ENCODE data around the gene RAB11FIP3.

RAB11FIP3 gene

GRCh38 chr16:555528-556473 is 130.4 kb downstream of the RAB11FIP3 start:
- Histone ChIP-seq H3K27me3 (ENCODE audit: control insufficient read depth in 1 of 2, insufficient read depth in 2 of 2, low read length in 2 of 2) (peaks cover 10 to 21% of the 10 kb centered on the region in 2 donors), H3K9me3 (ENCODE audit: control insufficient read depth in 1 of 2, low read length in 2 of 2) (no peaks in the 10 kb centered on the region), H3K4me1 (ENCODE audit: control insufficient read depth in 1 of 2, insufficient read depth in 2 of 2, low read length in 2 of 2) (no peaks in the 10 kb centered on the region), H3K27ac (ENCODE audit: low read depth, low read length) (no peak overlapping the region), H3K4me3 (ENCODE audit: low read depth in 1 of 2, low read length in 2 of 2) (no peak overlapping the region), H3K9ac (ENCODE audit: low read depth in 1 of 2, low read length in 2 of 2) (no peak overlapping the region), H3K36me3 (ENCODE audit: control insufficient read depth in 1 of 2, insufficient read depth in 2 of 2, low read length in 2 of 2) (peaks cover 0 to 18% of the 10 kb centered on the region in 2 donors)

- Histone ChIP-seq H3K27me3 (ENCODE audit: control insufficient read depth in 1 of 2, insufficient read depth in 2 of 2, low read length in 2 of 2) (peaks cover 18 to 29% of the 10 kb centered on the region in 2 donors), H3K36me3 (ENCODE audit: control insufficient read depth in 1 of 2, insufficient read depth in 2 of 2, low read length in 2 of 2) (peaks cover 0 to 12% of the 10 kb centered on the region in 2 donors), H3K9me3 (ENCODE audit: control insufficient read depth in 1 of 2, low read length in 2 of 2) (no peaks in the 10 kb centered on the region), H3K9ac (ENCODE audit: low read depth in 1 of 2, low read length in 2 of 2) (no peak overlapping the region), H3K4me1 (ENCODE audit: control insufficient read depth in 1 of 2, insufficient read depth in 2 of 2, low read length in 2 of 2) (no peaks in the 10 kb centered on the region), H3K4me3 (ENCODE audit: low read depth in 1 of 2, low read length in 2 of 2) (no peak overlapping the region), H3K27ac (ENCODE audit: low read depth, low read length) (no peak overlapping the region)
Observed at GRCh38 chr16:556474-557173, 131.2 kb downstream of the RAB11FIP3 start.

- Histone ChIP-seq H3K27me3 (ENCODE audit: control insufficient read depth in 1 of 2, insufficient read depth in 2 of 2, low read length in 2 of 2) (peaks cover 22 to 40% of the 10 kb centered on the region in 2 donors), H3K4me1 (ENCODE audit: control insufficient read depth in 1 of 2, insufficient read depth in 2 of 2, low read length in 2 of 2) (no peaks in the 10 kb centered on the region), H3K27ac (ENCODE audit: low read depth, low read length) (no peak overlapping the region), H3K9me3 (ENCODE audit: control insufficient read depth in 1 of 2, low read length in 2 of 2) (no peaks in the 10 kb centered on the region), H3K4me3 (ENCODE audit: low read depth in 1 of 2, low read length in 2 of 2) (no peak overlapping the region), H3K36me3 (ENCODE audit: control insufficient read depth in 1 of 2, insufficient read depth in 2 of 2, low read length in 2 of 2) (peaks cover 0 to 4% of the 10 kb centered on the region in 2 donors), H3K9ac (ENCODE audit: low read depth in 1 of 2, low read length in 2 of 2) (no peak overlapping the region)
Observed at GRCh38 chr16:557463-558297, 132.2 kb downstream of the RAB11FIP3 start.

GRCh38 chr16:558298-559020 is 133.0 kb downstream of the RAB11FIP3 start:
- Histone ChIP-seq H3K4me1 (ENCODE audit: control insufficient read depth in 1 of 2, insufficient read depth in 2 of 2, low read length in 2 of 2) (no peaks in the 10 kb centered on the region), H3K4me3 (ENCODE audit: low read depth in 1 of 2, low read length in 2 of 2) (no peak overlapping the region), H3K27me3 (ENCODE audit: control insufficient read depth in 1 of 2, insufficient read depth in 2 of 2, low read length in 2 of 2) (peaks cover 22 to 41% of the 10 kb centered on the region in 2 donors), H3K27ac (ENCODE audit: low read depth, low read length) (no peak overlapping the region), H3K36me3 (ENCODE audit: control insufficient read depth in 1 of 2, insufficient read depth in 2 of 2, low read length in 2 of 2) (peaks cover 0 to 4% of the 10 kb centered on the region in 2 donors), H3K9me3 (ENCODE audit: control insufficient read depth in 1 of 2, low read length in 2 of 2) (no peaks in the 10 kb centered on the region), H3K9ac (ENCODE audit: low read depth in 1 of 2, low read length in 2 of 2) (no peak overlapping the region)

GRCh38 chr16:559021-559380 is 133.6 kb downstream of the RAB11FIP3 start:
- peaks cover 22 to 41% of the 10 kb centered on the region in 2 donors for H3K27me3 ChIP-seq (ENCODE audit: control insufficient read depth in 1 of 2, insufficient read depth in 2 of 2, low read length in 2 of 2)
- H3K4me1 ChIP-seq (ENCODE audit: control insufficient read depth in 1 of 2, insufficient read depth in 2 of 2, low read length in 2 of 2), result no peaks in the 10 kb centered on the region
- H3K36me3 ChIP-seq (ENCODE audit: control insufficient read depth in 1 of 2, insufficient read depth in 2 of 2, low read length in 2 of 2), result peaks cover 0 to under 1% of the 10 kb centered on the region in 2 donors
- no peaks in the 10 kb centered on the region for H3K9me3 ChIP-seq (ENCODE audit: control insufficient read depth in 1 of 2, low read length in 2 of 2)
- H3K27ac ChIP-seq (ENCODE audit: low read depth, low read length), result no peak overlapping the region
- no peak overlapping the region for H3K9ac ChIP-seq (ENCODE audit: low read depth in 1 of 2, low read length in 2 of 2)
- H3K4me3 ChIP-seq (ENCODE audit: low read depth in 1 of 2, low read length in 2 of 2), result no peak overlapping the region

- Histone ChIP-seq H3K36me3 (ENCODE audit: control insufficient read depth in 1 of 2, insufficient read depth in 2 of 2, low read length in 2 of 2) (no peaks in the 10 kb centered on the region), H3K9me3 (ENCODE audit: control insufficient read depth in 1 of 2, low read length in 2 of 2) (no peaks in the 10 kb centered on the region), H3K27ac (ENCODE audit: low read depth, low read length) (no peak overlapping the region), H3K9ac (ENCODE audit: low read depth in 1 of 2, low read length in 2 of 2) (no peak overlapping the region), H3K4me1 (ENCODE audit: control insufficient read depth in 1 of 2, insufficient read depth in 2 of 2, low read length in 2 of 2) (no peaks in the 10 kb centered on the region), H3K27me3 (ENCODE audit: control insufficient read depth in 1 of 2, insufficient read depth in 2 of 2, low read length in 2 of 2) (peaks cover 22 to 41% of the 10 kb centered on the region in 2 donors), H3K4me3 (ENCODE audit: low read depth in 1 of 2, low read length in 2 of 2) (no peak overlapping the region)
Observed at GRCh38 chr16:559411-560203, 134.2 kb downstream of the RAB11FIP3 start.

GRCh38 chr16:560204-560700 is 134.8 kb downstream of the RAB11FIP3 start, which contains the start of gene PRR35:
TSS of gene PRR35 (plus strand) at chr16:560394. CDS start at chr16:563295, 2,901 bp downstream.
- H3K9me3 ChIP-seq (ENCODE audit: control insufficient read depth in 1 of 2, low read length in 2 of 2), result no peaks in the 10 kb centered on the region
- H3K27ac ChIP-seq (ENCODE audit: low read depth, low read length), result no peak within 1 kb of the TSS
- H3K27me3 ChIP-seq (ENCODE audit: control insufficient read depth in 1 of 2, insufficient read depth in 2 of 2, low read length in 2 of 2), result peaks cover 22 to 41% of the 10 kb centered on the region in 2 donors
- H3K36me3 ChIP-seq (ENCODE audit: control insufficient read depth in 1 of 2, insufficient read depth in 2 of 2, low read length in 2 of 2), result no peaks in the 10 kb centered on the region
- no peak within 1 kb of the TSS for H3K4me3 ChIP-seq (ENCODE audit: low read depth in 1 of 2, low read length in 2 of 2)
- no peaks in the 10 kb centered on the region for H3K4me1 ChIP-seq (ENCODE audit: control insufficient read depth in 1 of 2, insufficient read depth in 2 of 2, low read length in 2 of 2)
- H3K9ac ChIP-seq (ENCODE audit: low read depth in 1 of 2, low read length in 2 of 2), result no peak within 1 kb of the TSS

GRCh38 chr16:560701-561412 is 135.4 kb downstream of the RAB11FIP3 start:
- Histone ChIP-seq H3K4me1 (ENCODE audit: control insufficient read depth in 1 of 2, insufficient read depth in 2 of 2, low read length in 2 of 2) (peaks cover 0 to under 1% of the 10 kb centered on the region in 2 donors), H3K4me3 (ENCODE audit: low read depth in 1 of 2, low read length in 2 of 2) (no peak overlapping the region), H3K9ac (ENCODE audit: low read depth in 1 of 2, low read length in 2 of 2) (no peak overlapping the region), H3K36me3 (ENCODE audit: control insufficient read depth in 1 of 2, insufficient read depth in 2 of 2, low read length in 2 of 2) (no peaks in the 10 kb centered on the region), H3K9me3 (ENCODE audit: control insufficient read depth in 1 of 2, low read length in 2 of 2) (no peaks in the 10 kb centered on the region), H3K27ac (ENCODE audit: low read depth, low read length) (no peak overlapping the region), H3K27me3 (ENCODE audit: control insufficient read depth in 1 of 2, insufficient read depth in 2 of 2, low read length in 2 of 2) (peaks cover 22 to 41% of the 10 kb centered on the region in 2 donors)
